Measurements from ENCODE around the gene RPS6KA6. TPM values are rescaled to one million over a fixed set of nuclear protein-coding genes. Genes with fewer than 3 reads are reported as not detected.
"Not testable (repeated sequence)": the region's sequence is repeated elsewhere in the genome, so short reads cannot be mapped to it uniquely, and the experiment has no call there.

RPS6KA6 gene
- total RNA-seq, 5 donors from 2014 or later (not counting 1 experiment from before 2014, with no cell fraction given), result 0.13 to 0.45 (median 0.30) TPM; not detected in 1

GRCh38 chrX:84118769-84119168 is 69.2 kb downstream of the RPS6KA6 start:
- ChIA-PET POLR2A (no interaction called here), CTCF (no interaction called here)
- Histone ChIP-seq H3K27ac (ENCODE audit: low read length) (no peak overlapping the region), H3K4me3 (ENCODE audit: control insufficient read depth in 1 of 2, extremely low read depth in 1 of 2, low read length in 1 of 2) (no peak overlapping the region), H3K27me3 (replicated peaks in 1 of 2; ENCODE audit: control insufficient read depth in 2 of 2, extremely low read depth in 1 of 2, insufficient read depth in 2 of 2, low read length in 1 of 2) (no peaks in the 10 kb centered on the region), H3K9me3 (no peaks in the 10 kb centered on the region), H3K36me3 (ENCODE audit: control insufficient read depth in 2 of 2, extremely low read depth in 1 of 2, insufficient read depth in 1 of 2, low read length in 1 of 2) (no peaks in the 10 kb centered on the region), H3K4me1 (ENCODE audit: control insufficient read depth in 1 of 2, extremely low read depth in 1 of 2, insufficient read depth in 2 of 2, low read length in 2 of 2) (no peaks in the 10 kb centered on the region)
- Mint-ChIP-seq H3K4me1 (no peaks in the 10 kb centered on the region), H3K27me3 (peaks cover 0 to 3% of the 10 kb centered on the region in 2 donors), H3K4me3 (no peak overlapping the region), H3K36me3 (no peaks in the 10 kb centered on the region), H3K27ac (no peak overlapping the region), H3K9me3 (no peaks in the 10 kb centered on the region)
- ATAC-seq (replicated peaks in 1 of 4) (no peak), DNase-seq (no peak)

GRCh38 chrX:84118315-84118714 is 69.7 kb downstream of the RPS6KA6 start:
- ATAC-seq (replicated peaks in 1 of 4) (no peak), DNase-seq (no peak)
- no peak overlapping the region for H3K27ac ChIP-seq (ENCODE audit: low read length)
- H3K27me3 ChIP-seq (replicated peaks in 1 of 2; ENCODE audit: control insufficient read depth in 2 of 2, extremely low read depth in 1 of 2, insufficient read depth in 2 of 2, low read length in 1 of 2), result no peaks in the 10 kb centered on the region
- H3K4me3 ChIP-seq (ENCODE audit: control insufficient read depth in 1 of 2, extremely low read depth in 1 of 2, low read length in 1 of 2), result no peak overlapping the region
- no peaks in the 10 kb centered on the region for H3K9me3 ChIP-seq
- no CpG with 5 or more reads among the region's 4 CpGs for WGBS (ENCODE audit: insufficient coverage)
- H3K36me3 Mint-ChIP-seq, result no peaks in the 10 kb centered on the region
- no peak overlapping the region for H3K27ac Mint-ChIP-seq
- H3K4me1 Mint-ChIP-seq, result no peaks in the 10 kb centered on the region
- H3K36me3 ChIP-seq (ENCODE audit: control insufficient read depth in 2 of 2, extremely low read depth in 1 of 2, insufficient read depth in 1 of 2, low read length in 1 of 2), result no peaks in the 10 kb centered on the region
- H3K9me3 Mint-ChIP-seq, result no peaks in the 10 kb centered on the region
- H3K27me3 Mint-ChIP-seq, result peaks cover 0 to 3% of the 10 kb centered on the region in 2 donors
- no peaks in the 10 kb centered on the region for H3K4me1 ChIP-seq (ENCODE audit: control insufficient read depth in 1 of 2, extremely low read depth in 1 of 2, insufficient read depth in 2 of 2, low read length in 2 of 2)
- CTCF ChIA-PET, result no interaction called here
- POLR2A ChIA-PET, result no interaction called here
- no peak overlapping the region for H3K4me3 Mint-ChIP-seq

GRCh38 chrX:84108584-84108983 is 79.4 kb downstream of the RPS6KA6 start:
- Histone ChIP-seq H3K4me3 (ENCODE audit: control insufficient read depth in 1 of 2, extremely low read depth in 1 of 2, low read length in 1 of 2) (no peak overlapping the region), H3K27me3 (replicated peaks in 1 of 2; ENCODE audit: control insufficient read depth in 2 of 2, extremely low read depth in 1 of 2, insufficient read depth in 2 of 2, low read length in 1 of 2) (no peaks in the 10 kb centered on the region), H3K4me1 (ENCODE audit: control insufficient read depth in 1 of 2, extremely low read depth in 1 of 2, insufficient read depth in 2 of 2, low read length in 2 of 2) (no peaks in the 10 kb centered on the region), H3K9me3 (no peaks in the 10 kb centered on the region), H3K36me3 (ENCODE audit: control insufficient read depth in 2 of 2, extremely low read depth in 1 of 2, insufficient read depth in 1 of 2, low read length in 1 of 2) (no peaks in the 10 kb centered on the region), H3K27ac (ENCODE audit: low read length) (no peak overlapping the region)
- H3K36me3 Mint-ChIP-seq, result no peaks in the 10 kb centered on the region
- ATAC-seq (replicated peaks in 1 of 4), result no peak
- POLR2A ChIA-PET, result no interaction called here
- CTCF ChIA-PET, result no interaction called here
- no peaks in the 10 kb centered on the region for H3K4me1 Mint-ChIP-seq
- DNase-seq, result no peak
- H3K9me3 Mint-ChIP-seq, result peaks cover 0 to 5% (median 0%) of the 10 kb centered on the region in 3 donors
- 85% methylated on average over 3 of the region's 5 CpGs for WGBS (ENCODE audit: insufficient coverage)
- no peak overlapping the region for H3K4me3 Mint-ChIP-seq
- no peaks in the 10 kb centered on the region for H3K27me3 Mint-ChIP-seq
- H3K27ac Mint-ChIP-seq, result no peak overlapping the region

- Mint-ChIP-seq H3K27ac (no peak overlapping the region), H3K4me1 (no peaks in the 10 kb centered on the region), H3K9me3 (no peaks in the 10 kb centered on the region), H3K27me3 (peaks cover 0 to 4% of the 10 kb centered on the region in 2 donors), H3K36me3 (no peaks in the 10 kb centered on the region), H3K4me3 (no peak overlapping the region)
- Histone ChIP-seq H3K36me3 (ENCODE audit: control insufficient read depth in 2 of 2, extremely low read depth in 1 of 2, insufficient read depth in 1 of 2, low read length in 1 of 2) (no peaks in the 10 kb centered on the region), H3K27ac (ENCODE audit: low read length) (no peak overlapping the region), H3K27me3 (replicated peaks in 1 of 2; ENCODE audit: control insufficient read depth in 2 of 2, extremely low read depth in 1 of 2, insufficient read depth in 2 of 2, low read length in 1 of 2) (no peaks in the 10 kb centered on the region), H3K9me3 (no peaks in the 10 kb centered on the region), H3K4me1 (ENCODE audit: control insufficient read depth in 1 of 2, extremely low read depth in 1 of 2, insufficient read depth in 2 of 2, low read length in 2 of 2) (no peaks in the 10 kb centered on the region), H3K4me3 (ENCODE audit: control insufficient read depth in 1 of 2, extremely low read depth in 1 of 2, low read length in 1 of 2) (no peak overlapping the region)
- DNase-seq (no peak), ATAC-seq (replicated peaks in 1 of 4) (no peak)
- ChIA-PET POLR2A (no interaction called here), CTCF (interaction anchor here in 1 of 2 donors (0.6 kb wide), 1 partner anchor 14 kb away, joined by 3 read pairs; no protein-coding TSS in a partner anchor)
- no CpG with 5 or more reads among the region's 2 CpGs for WGBS (ENCODE audit: insufficient coverage)
These were observed 88.9 kb downstream of the RPS6KA6 start for GRCh38 chrX:84099120-84099519.

GRCh38 chrX:84079479-84080197 is 108.4 kb downstream of the RPS6KA6 start:
- POLR2A ChIA-PET; H3K36me3 Mint-ChIP-seq; H3K4me3 ChIP-seq (ENCODE audit: control insufficient read depth in 1 of 2, extremely low read depth in 1 of 2, low read length in 1 of 2); H3K9me3 ChIP-seq; H3K4me3 Mint-ChIP-seq; H3K27me3 Mint-ChIP-seq; H3K4me1 ChIP-seq (ENCODE audit: control insufficient read depth in 1 of 2, extremely low read depth in 1 of 2, insufficient read depth in 2 of 2, low read length in 2 of 2); DNase-seq; CTCF ChIA-PET; H3K27ac ChIP-seq (ENCODE audit: low read length); H3K27me3 ChIP-seq (replicated peaks in 1 of 2; ENCODE audit: control insufficient read depth in 2 of 2, extremely low read depth in 1 of 2, insufficient read depth in 2 of 2, low read length in 1 of 2); H3K9me3 Mint-ChIP-seq; H3K27ac Mint-ChIP-seq; H3K36me3 ChIP-seq (ENCODE audit: control insufficient read depth in 2 of 2, extremely low read depth in 1 of 2, insufficient read depth in 1 of 2, low read length in 1 of 2); H3K4me1 Mint-ChIP-seq; ATAC-seq (replicated peaks in 1 of 4): not testable (repeated sequence)
- 84% methylated on average over 4 of the region's 9 CpGs for WGBS (ENCODE audit: insufficient coverage)

- no peaks in the 10 kb centered on the region for H3K4me1 Mint-ChIP-seq
- peaks cover 3 to 7% (median 5%) of the 10 kb centered on the region in 3 donors for H3K9me3 Mint-ChIP-seq
- peaks cover 0 to 3% of the 10 kb centered on the region in 2 donors for H3K27me3 Mint-ChIP-seq
- WGBS (ENCODE audit: insufficient coverage), result no CpG with 5 or more reads among the region's 9 CpGs
- no peak overlapping the region for H3K27ac Mint-ChIP-seq
- H3K27me3 ChIP-seq (replicated peaks in 1 of 2; ENCODE audit: control insufficient read depth in 2 of 2, extremely low read depth in 1 of 2, insufficient read depth in 2 of 2, low read length in 1 of 2), result no peaks in the 10 kb centered on the region
- ChIA-PET POLR2A (no interaction called here), CTCF (no interaction called here)
- no peak for DNase-seq
- no peak overlapping the region for H3K4me3 Mint-ChIP-seq
- no peak overlapping the region for H3K27ac ChIP-seq (ENCODE audit: low read length)
- no peak for ATAC-seq (replicated peaks in 1 of 4)
- no peak overlapping the region for H3K4me3 ChIP-seq (ENCODE audit: control insufficient read depth in 1 of 2, extremely low read depth in 1 of 2, low read length in 1 of 2)
- no peaks in the 10 kb centered on the region for H3K4me1 ChIP-seq (ENCODE audit: control insufficient read depth in 1 of 2, extremely low read depth in 1 of 2, insufficient read depth in 2 of 2, low read length in 2 of 2)
- no peaks in the 10 kb centered on the region for H3K36me3 Mint-ChIP-seq
- H3K36me3 ChIP-seq (ENCODE audit: control insufficient read depth in 2 of 2, extremely low read depth in 1 of 2, insufficient read depth in 1 of 2, low read length in 1 of 2), result no peaks in the 10 kb centered on the region
- no peaks in the 10 kb centered on the region for H3K9me3 ChIP-seq
These were observed 109.0 kb downstream of the RPS6KA6 start for GRCh38 chrX:84078991-84079390.

GRCh38 chrX:84064814-84065213 is 123.2 kb downstream of the RPS6KA6 start:
- Histone ChIP-seq H3K27me3 (replicated peaks in 1 of 2; ENCODE audit: control insufficient read depth in 2 of 2, extremely low read depth in 1 of 2, insufficient read depth in 2 of 2, low read length in 1 of 2) (no peaks in the 10 kb centered on the region), H3K27ac (ENCODE audit: low read length) (no peak overlapping the region), H3K4me1 (ENCODE audit: control insufficient read depth in 1 of 2, extremely low read depth in 1 of 2, insufficient read depth in 2 of 2, low read length in 2 of 2) (no peaks in the 10 kb centered on the region), H3K9me3 (no peaks in the 10 kb centered on the region), H3K4me3 (ENCODE audit: control insufficient read depth in 1 of 2, extremely low read depth in 1 of 2, low read length in 1 of 2) (no peak overlapping the region), H3K36me3 (ENCODE audit: control insufficient read depth in 2 of 2, extremely low read depth in 1 of 2, insufficient read depth in 1 of 2, low read length in 1 of 2) (no peaks in the 10 kb centered on the region)
- ATAC-seq (replicated peaks in 1 of 4), result no peak
- no CpG with 5 or more reads among the region's 2 CpGs for WGBS (ENCODE audit: insufficient coverage)
- no peak for DNase-seq
- no peaks in the 10 kb centered on the region for H3K9me3 Mint-ChIP-seq
- H3K4me3 Mint-ChIP-seq, result no peak overlapping the region
- no peak overlapping the region for H3K27ac Mint-ChIP-seq
- no peaks in the 10 kb centered on the region for H3K4me1 Mint-ChIP-seq
- H3K36me3 Mint-ChIP-seq, result no peaks in the 10 kb centered on the region
- H3K27me3 Mint-ChIP-seq, result peaks cover 0 to 4% of the 10 kb centered on the region in 2 donors
- CTCF ChIA-PET, result no interaction called here
- POLR2A ChIA-PET, result no interaction called here
